Right kidney (tissue), 1 donor: ENCODE measurements around the gene AWAT2.

Source experiments
- DNase-seq: peaks from one replicate; pipeline ENCODE4 v3.0.0-alpha.2; 2016

AWAT2 gene

DNA sequence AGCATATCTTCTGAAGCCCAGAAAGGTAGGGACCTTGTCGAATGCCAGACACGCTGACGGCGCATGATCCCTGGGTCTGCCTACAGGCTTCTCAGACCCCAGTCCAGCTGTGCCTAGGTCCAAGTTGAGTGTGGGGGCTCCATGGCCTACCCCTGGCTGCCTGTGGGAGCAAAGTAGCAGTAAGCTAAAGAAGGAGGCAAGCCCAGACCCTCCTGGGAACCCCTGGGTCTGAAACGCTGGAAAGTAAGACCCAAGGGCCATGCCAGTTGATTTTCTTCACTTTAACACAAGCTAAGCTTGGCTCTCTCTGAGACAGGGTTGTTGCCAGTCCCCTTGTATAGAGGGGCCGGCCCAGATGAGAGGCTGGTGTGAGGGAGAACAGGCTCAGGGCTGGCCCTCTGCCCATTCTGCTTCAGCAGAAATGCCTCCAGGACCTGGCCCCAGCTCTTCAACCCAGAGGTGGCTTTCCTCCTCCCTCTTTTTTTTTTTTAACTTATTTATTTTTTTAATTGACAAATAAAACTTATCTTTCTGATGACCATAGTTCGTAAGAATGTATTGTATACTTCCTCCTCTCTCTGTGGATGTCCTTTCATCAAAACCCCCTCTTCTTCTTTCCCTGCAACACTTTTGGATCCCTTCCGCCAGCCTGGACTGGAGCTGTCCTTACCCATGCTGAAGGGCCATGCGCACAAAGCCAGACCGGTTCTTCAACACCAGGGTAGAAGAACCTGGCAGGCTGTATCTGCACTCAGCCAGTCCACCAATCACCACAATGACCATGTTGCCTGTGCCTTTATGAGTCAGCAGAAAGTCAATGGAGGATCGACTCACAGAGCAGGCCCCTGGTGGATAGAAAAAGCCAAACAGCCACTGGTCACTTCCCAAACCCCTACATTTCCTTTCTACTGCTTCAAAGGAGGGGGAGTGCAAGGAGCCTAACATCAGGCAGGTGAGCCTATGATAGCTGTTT lies 7.1 kb downstream of the AWAT2 start:
- no peak for DNase-seq

DNA sequence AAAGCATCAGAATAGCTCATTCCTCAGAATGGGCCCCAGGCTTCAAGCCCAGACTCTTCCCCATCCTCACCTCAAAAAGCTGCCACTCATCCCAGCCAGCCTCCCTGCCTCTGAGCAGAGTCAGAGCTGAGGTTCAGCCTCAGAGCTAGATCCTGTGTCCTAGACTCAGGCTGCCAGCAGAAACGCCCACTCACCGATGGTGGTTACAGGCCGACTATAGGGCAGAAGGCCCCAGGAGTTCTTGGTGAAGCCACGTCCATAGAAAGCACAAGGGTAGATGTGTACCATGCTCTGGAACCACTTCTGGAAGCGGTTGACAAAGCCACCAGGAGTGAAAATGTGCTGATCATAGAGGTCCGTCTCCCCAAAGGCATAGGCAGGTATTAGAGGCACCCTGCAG lies 7.7 kb downstream of the AWAT2 start:
- no peak for DNase-seq

DNA sequence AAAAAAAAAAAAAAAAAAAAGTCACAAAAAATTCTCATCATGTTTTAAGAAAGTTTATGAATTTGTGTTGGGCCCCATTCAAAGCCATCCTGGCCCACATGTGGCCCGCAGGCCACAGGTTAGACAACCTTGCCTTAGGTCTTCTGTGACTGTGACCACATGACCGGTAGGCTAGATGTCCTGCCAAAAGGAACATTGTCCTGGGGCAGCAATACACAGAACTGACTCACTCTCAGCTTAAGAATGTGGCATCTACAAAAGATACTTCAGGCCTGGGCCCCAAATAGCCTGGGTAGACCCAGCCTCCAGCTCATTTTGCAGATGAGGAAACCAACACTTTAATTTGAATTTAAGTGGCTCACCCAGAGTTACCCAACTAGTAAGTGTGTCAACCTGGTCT lies 10.0 kb downstream of the AWAT2 start:
- DNase-seq, result no peak

DNA sequence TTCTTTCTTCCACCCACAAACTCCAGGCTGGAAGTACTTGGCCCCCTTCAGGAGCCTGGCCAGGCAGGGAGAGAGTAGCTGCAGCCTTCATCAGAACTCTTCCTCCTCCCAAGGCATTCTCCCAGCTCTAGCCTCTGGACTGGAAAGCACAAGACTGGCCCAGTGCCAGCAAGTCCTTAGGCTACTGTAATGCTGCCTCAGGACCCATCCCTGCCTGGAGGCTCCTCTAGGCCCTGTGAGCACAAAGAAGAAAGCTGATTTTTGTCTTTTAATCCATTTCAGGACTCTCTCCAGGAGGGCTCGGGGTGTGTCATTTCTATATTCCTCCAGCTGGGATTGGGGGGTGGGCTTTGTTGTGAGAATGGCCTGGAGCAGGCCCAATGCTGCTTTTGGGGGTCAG lies 10.8 kb downstream of the AWAT2 start:
- no peak for DNase-seq

GRCh38 chrX:70038515-70038914 lies 11.2 kb downstream of the AWAT2 start:
- DNase-seq, result no peak

DNA sequence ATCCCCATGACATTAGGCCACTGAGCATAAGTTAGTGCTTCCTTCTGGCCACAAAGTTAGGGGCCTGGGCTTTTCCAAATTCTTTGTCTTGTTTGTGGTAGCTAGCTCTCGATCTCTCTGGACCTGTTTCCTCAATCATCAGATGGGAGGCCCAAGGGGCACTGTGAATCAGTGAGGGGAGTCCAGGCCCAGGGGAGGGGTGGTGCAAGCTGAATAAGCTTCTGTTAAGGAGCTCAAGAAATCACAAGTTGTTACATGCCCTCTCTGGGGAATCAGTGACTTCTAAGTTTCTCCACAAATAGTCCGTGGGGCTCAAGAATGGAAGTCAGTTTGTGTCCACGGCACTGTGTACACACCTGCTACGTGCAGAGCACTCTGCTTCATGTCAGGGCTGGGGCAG lies 15.1 kb downstream of the AWAT2 start:
- DNase-seq, result no peak

GRCh38 chrX:70033348-70034051 lies 16.2 kb downstream of the AWAT2 start:
- peak; percentile 4 for DNase-seq

- DNase-seq, result no peak
These were observed 16.9 kb downstream of the AWAT2 start for GRCh38 chrX:70032792-70033191.

DNA sequence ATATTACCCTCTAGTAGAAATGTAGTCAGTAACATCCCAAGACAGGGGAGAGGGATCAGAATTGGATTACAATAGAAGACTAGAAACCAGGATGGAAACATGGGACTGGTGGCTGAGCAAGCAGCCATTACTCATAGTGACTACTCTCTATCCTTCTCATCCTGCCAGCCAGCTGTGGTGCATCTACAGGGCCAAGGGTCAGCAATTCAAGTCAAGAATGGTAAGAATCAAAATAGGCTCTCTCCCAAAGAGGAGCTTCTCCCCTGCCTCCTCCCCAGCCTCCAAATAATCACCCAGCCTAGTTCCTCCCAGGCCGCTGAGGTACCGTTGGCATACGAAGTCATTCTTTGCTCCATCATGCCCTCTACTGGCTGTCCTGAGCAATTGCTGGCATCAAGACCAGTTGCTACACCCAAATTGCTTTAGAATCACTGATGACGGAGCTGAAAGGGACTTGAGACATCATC lies 19.4 kb downstream of the AWAT2 start:
- DNase-seq, result peak; percentile 16

DNA sequence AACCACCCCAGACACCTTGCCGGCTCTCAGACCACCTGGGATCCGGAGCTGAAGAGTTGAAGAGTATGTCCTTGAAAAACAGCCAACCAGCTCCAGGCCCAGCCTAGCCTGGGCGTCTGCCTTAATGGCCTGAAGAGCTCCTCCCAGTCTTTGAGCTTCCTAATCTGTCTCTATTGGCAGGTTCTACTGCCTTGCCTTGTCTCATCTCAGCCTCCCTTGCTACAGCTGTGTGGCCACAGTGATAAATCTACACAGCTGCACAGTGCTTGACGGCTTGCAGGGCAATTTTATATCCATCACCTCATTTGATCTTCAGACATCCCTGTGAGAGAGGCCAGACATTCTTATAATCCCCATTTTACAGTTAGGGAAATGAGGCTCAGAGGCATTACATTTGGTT lies 19.9 kb downstream of the AWAT2 start:
- no peak for DNase-seq

DNA sequence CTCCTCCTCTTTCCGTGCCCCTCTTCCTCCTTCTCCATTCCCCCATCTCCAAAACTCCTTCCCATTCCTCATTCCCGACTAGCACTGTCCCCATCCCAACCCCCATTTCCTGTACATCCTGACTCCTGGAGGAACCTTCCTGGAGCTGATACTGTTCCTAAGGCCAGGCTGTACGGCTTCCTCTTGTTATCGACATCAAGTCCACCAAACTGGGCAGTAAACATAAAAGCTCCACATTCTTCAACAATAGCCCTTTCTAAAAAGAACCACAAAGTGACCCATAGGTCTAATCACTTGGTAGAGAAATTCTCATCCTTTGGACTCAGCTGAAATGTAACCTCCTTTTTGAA lies 22.9 kb downstream of the AWAT2 start:
- DNase-seq, result no peak

GRCh38 chrX:70026112-70026850 lies 23.5 kb downstream of the AWAT2 start:
- no peak for DNase-seq

GRCh38 chrX:70025464-70025863 lies 24.3 kb downstream of the AWAT2 start:
- no peak for DNase-seq

GRCh38 chrX:70022616-70023015 lies 27.1 kb downstream of the AWAT2 start:
- no peak for DNase-seq

DNA sequence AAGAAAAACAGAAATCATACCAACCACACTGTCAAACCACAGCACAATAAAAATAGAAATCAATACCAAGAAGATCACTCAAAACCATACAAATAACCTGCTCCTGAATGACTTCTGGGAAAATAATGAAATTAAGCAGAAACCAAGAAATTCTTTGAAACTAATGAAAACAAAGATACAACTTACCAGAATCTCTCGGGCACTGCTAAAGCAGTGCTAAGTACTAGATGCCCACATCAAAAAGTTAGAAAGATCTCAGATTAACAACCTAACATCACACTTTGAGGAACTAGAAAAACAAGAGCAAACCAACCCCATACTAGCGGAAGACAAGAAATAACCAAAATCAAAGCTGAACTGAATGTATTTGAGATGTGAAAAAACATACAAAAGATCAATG lies 33.2 kb downstream of the AWAT2 start:
- no peak for DNase-seq

GRCh38 chrX:70013466-70014381 lies 36.0 kb downstream of the AWAT2 start:
- DNase-seq, result no peak

GRCh38 chrX:70012756-70013155 lies 37.0 kb downstream of the AWAT2 start:
- DNase-seq, result no peak

- DNase-seq, result no peak
These were observed 39.8 kb downstream of the AWAT2 start for GRCh38 chrX:70009970-70010369.

DNA sequence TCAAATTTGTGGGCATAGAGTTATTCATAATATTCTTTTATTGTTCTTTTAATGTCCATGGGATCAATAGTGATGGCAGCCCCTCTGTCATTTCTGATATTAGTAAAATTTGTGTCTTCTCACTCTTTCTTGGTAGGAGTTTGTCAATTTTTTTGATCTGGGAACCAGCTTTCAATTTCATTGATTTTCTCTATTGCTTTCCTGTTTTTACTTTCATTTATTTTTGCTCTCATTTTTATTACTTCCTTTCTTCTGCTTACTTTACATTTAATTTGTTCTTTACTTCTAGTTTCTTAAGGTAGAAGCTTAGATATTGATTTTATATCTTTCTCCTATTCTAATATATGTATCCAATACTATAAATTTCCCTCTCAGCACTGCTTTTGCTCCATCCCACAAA lies 40.7 kb downstream of the AWAT2 start:
- DNase-seq, result no peak

DNA sequence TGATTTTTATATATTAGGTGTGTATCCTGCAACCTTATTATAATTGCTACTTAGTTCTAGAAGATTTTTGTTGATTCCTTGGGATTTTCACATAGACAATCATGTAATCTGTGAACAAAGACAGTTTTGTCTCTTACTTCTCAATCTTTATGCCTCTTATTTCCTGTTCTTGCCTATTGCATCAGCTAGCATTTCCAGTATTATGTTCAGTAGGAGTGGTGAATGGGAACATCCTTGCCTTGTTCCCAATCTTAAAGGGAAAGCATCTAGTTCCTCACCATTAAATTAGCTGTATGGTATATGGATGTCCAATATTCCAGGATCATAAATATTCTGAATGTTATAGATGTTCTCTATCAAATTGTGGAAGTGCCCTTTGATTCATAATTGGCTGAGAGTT lies 41.8 kb downstream of the AWAT2 start:
- no peak for DNase-seq

DNA sequence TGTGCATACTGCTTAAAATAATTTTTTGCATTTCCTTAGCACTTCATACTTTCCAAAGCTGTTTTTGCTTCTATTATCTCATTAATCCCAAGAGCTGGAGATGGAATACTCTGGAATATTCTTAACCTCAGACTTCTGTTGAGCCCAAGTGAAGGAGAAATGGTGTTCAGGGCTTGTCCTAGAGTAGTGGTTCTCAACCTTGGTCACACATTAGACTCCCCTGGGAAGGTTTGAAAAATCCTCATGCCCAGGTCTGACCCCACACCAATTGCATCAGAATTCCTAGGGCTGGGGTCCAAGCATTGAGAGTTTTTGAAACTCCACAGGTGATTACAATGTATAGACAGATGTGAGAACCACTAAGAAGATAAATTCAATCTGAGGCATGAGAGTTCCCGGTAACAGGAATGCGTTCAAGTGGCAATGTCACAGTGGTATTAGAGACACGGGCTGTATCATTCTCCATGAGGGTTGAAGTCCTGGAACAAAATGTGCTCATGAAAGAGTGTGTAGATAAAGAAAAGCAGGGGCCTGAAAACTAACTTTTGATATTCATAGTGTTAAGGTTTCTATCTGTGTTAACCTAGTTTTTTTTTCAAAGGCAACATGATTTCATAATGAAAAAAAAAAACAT lies 47.9 kb downstream of the AWAT2 start:
- no peak for DNase-seq
